Activated naive CD4-positive, alpha-beta T cell treated with Interleukin-2 at 50 U/mL for 16 hours (primary cell): ENCODE results near the gene GAST.
"Not testable (repeated sequence)": the region's sequence is repeated elsewhere in the genome, so short reads cannot be mapped to it uniquely, and the experiment has no call there.

ENCODE experiments used
- DNase-seq: peaks from one replicate; pipeline ENCODE4 v3.0.0-alpha.2; 2020

GAST gene

GRCh38 chr17:41684035-41684434 is 28.1 kb upstream of the GAST start:
- no peak for DNase-seq

GRCh38 chr17:41685753-41686152 is 26.4 kb upstream of the GAST start:
- not testable (repeated sequence) for DNase-seq

GRCh38 chr17:41686281-41686680 is 25.9 kb upstream of the GAST start:
- DNase-seq, result no peak

GRCh38 chr17:41687828-41688640 is 24.1 kb upstream of the GAST start:
- DNase-seq, result peak; percentile 65

GRCh38 chr17:41688641-41689496 is 23.3 kb upstream of the GAST start, which contains the start of gene EIF1:
TSS of gene EIF1 (plus strand) at chr17:41688885. CDS start at chr17:41689039, 154 bp downstream.
- DNase-seq, result peak; percentile 100

- peak; percentile 54 for DNase-seq
These were observed 22.4 kb upstream of the GAST start for GRCh38 chr17:41689497-41690299.

GRCh38 chr17:41690497-41690896 is 21.6 kb upstream of the GAST start:
- DNase-seq, result no peak

GRCh38 chr17:41691031-41691777 is 20.9 kb upstream of the GAST start:
- DNase-seq, result no peak

GRCh38 chr17:41692722-41693521 is 19.2 kb upstream of the GAST start:
- DNase-seq, result no peak

GRCh38 chr17:41695134-41695661 is 16.9 kb upstream of the GAST start:
- DNase-seq, result no peak

GRCh38 chr17:41695954-41696757 is 16.0 kb upstream of the GAST start:
- DNase-seq, result peak; percentile 69

GRCh38 chr17:41697122-41697962 is 14.8 kb upstream of the GAST start:
- no peak for DNase-seq

GRCh38 chr17:41700843-41701242 is 11.3 kb upstream of the GAST start:
- DNase-seq, result not testable (repeated sequence)

GRCh38 chr17:41702712-41703111 is 9.4 kb upstream of the GAST start:
- no peak for DNase-seq

GRCh38 chr17:41705271-41705991 is 6.7 kb upstream of the GAST start:
- no peak for DNase-seq

- no peak for DNase-seq
These were observed 4.1 kb upstream of the GAST start for GRCh38 chr17:41707803-41708669.

GRCh38 chr17:41710472-41711090 is 1.6 kb upstream of the GAST start:
- no peak for DNase-seq
